Activated CD8-positive, alpha-beta memory T cell treated with anti-CD3 and anti-CD28 coated beads for 1 hour (primary cell): ENCODE measurements around the gene LATS1.
"Not testable (repeated sequence)": the region's sequence is repeated elsewhere in the genome, so short reads cannot be mapped to it uniquely, and the experiment has no call there.

Source experiments
- DNase-seq, 2 donors: peaks; one replicate each; pipeline ENCODE4 v3.0.0-alpha.2; 2020; ENCODE audit warnings: low read depth in 1 of 2; ENCODE audit errors: extremely low read depth in 1 of 2

LATS1 gene

DNA sequence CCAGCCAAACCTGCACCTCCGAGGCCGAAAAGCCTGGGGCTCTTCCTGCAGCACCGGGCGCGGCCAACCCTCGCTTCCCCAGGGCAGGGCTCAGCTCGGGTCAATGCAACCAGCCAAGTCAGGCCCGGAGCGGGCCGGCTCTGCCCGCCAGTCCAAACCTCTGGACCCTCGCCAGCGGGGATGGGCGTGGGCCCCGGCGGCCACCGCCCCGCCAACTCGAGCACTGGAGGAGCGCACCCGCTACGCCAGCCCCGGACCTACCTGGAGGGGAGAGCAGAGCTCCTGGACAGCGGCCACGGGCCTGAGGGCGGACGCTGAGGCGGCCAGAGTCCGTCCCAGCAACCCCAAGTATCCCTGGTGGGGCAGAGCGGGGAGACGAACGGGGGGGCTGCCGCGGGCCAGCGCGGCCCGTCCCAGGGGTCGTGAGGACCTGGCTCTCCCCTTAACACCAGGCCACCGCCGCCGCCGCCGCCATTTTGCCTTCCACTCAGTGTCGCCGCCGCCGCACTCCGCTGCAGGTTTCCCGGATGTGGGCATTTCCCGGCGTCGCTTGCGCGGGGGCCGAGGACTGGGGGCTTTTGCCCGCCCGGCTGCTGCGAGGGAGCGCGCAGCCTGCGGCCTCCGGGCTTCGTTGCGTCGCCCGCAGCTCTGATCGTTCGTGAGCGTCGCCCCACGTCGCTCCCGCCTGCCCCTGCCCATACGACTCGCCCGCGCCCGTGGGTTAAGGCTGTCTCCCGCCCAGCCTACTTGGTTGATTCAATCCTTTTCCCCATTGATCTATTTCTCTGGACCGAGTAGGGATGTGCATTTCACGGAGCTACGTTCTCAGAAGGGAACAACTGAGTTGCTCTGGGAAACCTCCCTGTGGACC is at the start of gene LATS1:
Gene LATS1, minus strand, starts transcription at position 514 of the 871 bp plus-strand sequence. CDS start 15,975 bp downstream, outside the sequence.
- DNase-seq, result peak; percentile 77 to 91

DNA sequence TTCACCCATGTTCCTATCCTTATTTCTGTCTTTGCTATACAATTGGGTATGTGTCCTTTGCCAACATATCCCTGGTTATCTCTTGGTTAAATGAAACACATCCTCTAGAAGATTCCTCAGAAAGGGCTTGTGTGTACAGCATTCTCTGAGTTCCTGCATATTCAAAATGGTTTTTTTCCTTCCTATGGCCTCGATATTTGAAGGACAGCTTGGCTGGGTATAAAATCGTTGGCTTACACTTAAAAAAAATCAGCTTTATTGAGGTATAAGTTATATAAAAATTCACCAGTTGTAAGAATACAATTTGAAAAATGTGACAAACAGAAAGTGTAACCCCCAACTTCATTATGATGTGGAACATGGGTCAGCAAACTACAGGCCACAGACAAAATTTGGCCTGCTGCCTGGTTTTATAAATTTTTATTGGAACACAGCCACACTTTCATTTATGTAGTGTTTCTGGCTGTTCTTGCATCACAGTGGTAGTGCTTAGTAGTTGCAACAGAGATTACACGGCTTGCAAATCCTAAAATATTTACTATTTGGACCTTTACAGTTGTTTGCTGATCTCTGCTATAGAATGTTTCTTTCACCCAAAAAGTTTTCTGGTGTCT is 48.4 kb upstream of the LATS1 start:
- no peak for DNase-seq

DNA sequence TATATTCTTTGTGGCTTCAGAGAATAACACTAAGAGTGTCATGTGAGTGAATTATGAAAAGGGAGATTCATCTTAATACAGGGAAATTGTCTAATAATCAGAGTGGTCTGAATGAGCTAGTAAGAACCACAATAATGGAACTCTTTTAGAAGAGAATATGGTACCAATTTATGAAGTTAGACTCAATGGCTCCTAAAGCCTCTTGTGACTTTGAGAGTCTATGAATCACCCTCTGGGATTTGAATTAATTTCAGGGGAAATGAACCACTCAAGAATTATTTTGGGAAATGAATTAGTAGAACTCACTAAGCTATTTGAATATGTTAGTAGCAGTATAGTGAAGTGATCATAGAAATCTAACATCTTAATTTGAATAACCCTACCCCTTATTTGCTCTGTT is 46.0 kb upstream of the LATS1 start:
- no peak for DNase-seq

- DNase-seq, result no peak
These were observed 43.5 kb upstream of the LATS1 start for GRCh38 chr6:149761438-149761837.

DNA sequence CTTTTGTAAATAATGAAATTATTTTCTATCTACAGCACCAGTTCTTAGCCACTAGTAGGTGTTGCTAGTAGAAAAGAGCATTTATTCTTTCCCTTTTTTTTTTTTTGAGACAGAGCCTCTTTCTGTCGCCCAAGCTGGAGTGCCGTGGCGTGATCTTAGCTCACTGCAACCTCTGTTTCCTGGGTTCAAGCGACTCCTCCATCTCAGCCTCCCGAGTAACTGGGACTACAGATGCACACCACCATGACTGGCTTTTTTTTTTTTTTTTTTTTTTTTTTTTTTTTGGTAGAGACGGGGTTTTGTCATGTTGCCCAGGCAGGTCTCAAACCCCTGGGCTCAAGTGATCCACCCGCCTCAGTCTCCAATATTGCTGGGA is 38.3 kb upstream of the LATS1 start:
- no peak for DNase-seq

- DNase-seq, result no peak
These were observed 37.7 kb upstream of the LATS1 start for GRCh38 chr6:149755300-149756260.

DNA sequence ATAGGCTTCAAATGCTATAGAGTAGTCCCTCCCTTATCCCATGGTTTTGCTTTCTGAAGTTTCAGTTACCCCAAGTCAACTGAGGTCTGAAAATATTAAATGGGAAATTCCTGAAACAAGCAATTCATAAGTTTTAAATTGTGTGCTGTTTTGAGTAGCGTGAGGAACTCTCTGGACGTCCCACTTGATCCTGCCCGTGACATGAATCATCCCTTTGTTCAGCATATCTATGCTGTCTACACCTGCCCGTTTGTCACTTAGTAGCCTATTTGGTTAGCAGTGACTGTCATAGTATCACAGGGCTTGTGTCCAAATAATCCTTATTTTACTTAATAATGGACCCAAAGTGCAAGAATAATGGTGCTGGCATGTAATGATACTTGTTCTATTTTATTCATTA is 36.6 kb upstream of the LATS1 start:
- DNase-seq, result no peak

DNA sequence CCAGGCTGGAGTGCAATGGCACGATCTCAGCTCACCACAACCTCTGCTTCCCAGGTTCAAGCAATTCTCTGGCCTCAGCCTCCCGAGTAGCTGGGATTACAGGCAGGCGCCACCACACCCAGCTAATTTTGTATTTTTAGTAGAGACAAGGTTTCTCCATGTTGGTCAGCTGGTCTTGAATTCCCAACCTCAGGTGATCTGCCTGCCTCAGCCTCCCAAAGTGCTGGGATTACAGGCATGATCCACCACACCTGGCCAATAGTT is 35.4 kb upstream of the LATS1 start:
- not testable (repeated sequence) for DNase-seq

GRCh38 chr6:149752600-149753373 is 34.9 kb upstream of the LATS1 start:
- no peak for DNase-seq

GRCh38 chr6:149751920-149752319 is 34.0 kb upstream of the LATS1 start:
- not testable (repeated sequence) for DNase-seq

DNA sequence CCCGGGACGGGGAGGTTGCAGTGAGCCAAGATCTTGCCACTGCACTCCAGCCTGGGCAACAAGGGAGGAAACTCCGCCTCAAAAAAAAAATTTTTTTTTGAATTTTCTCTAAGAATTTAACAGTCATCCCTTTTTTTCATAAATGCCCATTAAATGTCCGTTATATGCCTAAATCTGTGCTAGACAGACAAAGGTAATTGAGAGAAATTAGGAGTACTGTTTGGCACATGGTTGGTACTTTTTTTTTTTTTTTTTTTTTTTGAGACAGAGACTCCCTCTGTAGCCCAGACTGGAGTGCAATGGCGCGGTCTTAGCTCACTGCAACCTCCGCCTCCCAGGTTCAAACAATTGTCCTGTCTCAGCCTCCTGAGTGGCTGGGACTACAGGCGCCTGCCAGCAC is 33.3 kb upstream of the LATS1 start:
- no peak for DNase-seq

- peak; percentile 11 for DNase-seq
These were observed 32.3 kb upstream of the LATS1 start for GRCh38 chr6:149750136-149750609.

DNA sequence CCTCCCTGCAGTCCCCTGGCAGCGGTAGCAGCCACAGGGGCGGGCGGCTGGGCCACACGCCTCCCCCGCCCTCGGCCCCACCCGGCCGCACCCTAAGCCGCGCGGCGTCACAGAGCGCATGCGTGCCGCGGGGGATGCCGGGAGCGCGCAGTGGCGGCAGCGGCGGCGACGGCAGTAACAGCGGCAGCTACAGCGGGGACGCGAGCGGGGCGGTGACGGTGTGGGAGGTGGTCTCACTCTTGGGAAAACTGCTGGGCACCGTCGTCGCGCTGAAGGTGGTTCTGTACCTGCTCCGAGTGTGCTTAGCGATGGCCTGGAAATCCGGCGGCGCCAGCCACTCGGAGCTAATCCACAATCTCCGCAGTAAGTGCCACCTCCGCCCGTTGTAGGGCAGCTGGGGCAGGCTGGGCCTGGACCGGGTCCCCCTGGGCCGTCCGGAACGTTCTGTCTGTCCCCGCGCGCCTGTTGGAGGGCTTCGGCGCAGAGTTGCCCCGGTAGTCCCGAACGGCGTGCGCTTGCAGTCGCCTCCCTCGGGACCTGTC is 31.8 kb upstream of the LATS1 start, which contains the start of gene PCMT1:
Gene PCMT1, plus strand, starts transcription at position 148 of the 542 bp plus-strand sequence. Its CDS starts 161 bp downstream, at position 309.
- peak; percentile 54 to 85 for DNase-seq

- DNase-seq, result not testable (repeated sequence)
These were observed 31.2 kb upstream of the LATS1 start for GRCh38 chr6:149749082-149749593.

GRCh38 chr6:149746147-149746946 is 28.4 kb upstream of the LATS1 start, which contains the start of gene NUP43:
Gene NUP43 (minus strand): TSS chr6:149746529. CDS start chr6:149746495, 34 bp downstream.
- peak; percentile 84 to 85 for DNase-seq

GRCh38 chr6:149745252-149745651 is 27.4 kb upstream of the LATS1 start:
- DNase-seq, result not testable (repeated sequence)

DNA sequence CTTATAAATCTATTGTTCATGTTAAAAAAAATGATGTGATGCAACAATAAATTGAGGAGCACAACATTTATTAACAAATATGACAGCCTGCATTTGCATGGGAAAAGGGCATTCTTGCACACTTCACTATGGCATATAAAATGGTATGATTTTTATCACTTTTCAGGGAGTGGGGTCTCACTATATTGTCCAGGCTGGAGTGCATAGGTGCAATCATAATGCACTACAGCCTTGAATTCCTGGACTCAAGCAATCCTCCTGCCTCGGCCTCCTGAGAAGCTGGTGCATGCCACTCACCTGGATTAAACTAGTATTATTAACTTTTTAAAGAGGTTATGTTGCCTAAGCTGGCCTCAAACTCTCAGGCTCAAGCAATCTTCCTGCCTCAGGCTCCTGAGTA is 17.0 kb upstream of the LATS1 start:
- DNase-seq, result no peak

GRCh38 chr6:149733089-149733720 is 15.3 kb upstream of the LATS1 start:
- no peak for DNase-seq
